ENCODE data around the gene PPP6R3.

DNA sequence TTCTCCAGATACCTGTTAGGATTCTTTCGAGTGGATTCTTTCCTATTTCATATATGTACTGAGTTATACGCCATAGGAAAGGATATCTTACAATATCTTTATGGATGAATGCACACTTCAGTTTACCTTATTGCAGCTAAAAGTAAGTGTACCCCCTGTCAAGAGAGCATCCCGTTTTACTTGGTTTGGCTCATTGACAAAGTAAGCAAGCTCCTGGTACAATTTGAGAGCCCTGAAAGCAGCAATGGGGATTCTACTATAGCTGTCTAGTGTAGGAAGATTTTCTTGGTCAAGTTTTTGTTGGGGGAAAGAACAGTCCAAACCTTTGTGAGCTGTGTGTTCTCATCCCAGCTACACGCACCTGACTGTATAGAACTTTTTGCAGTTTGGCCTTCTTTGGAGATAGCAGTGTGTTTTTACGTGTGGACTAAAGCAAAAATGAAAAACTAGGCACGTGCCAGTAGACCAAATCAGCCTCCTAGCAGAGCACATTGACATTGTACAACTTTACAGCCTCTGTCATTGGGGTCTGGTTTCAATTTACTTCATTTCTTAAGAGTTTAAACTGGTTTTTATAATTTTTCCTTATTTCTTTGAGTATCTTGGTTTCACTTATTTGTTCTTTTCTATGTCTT, 44.0 kb downstream of the PPP6R3 start:
- TF ChIP-seq, protein P1, sequence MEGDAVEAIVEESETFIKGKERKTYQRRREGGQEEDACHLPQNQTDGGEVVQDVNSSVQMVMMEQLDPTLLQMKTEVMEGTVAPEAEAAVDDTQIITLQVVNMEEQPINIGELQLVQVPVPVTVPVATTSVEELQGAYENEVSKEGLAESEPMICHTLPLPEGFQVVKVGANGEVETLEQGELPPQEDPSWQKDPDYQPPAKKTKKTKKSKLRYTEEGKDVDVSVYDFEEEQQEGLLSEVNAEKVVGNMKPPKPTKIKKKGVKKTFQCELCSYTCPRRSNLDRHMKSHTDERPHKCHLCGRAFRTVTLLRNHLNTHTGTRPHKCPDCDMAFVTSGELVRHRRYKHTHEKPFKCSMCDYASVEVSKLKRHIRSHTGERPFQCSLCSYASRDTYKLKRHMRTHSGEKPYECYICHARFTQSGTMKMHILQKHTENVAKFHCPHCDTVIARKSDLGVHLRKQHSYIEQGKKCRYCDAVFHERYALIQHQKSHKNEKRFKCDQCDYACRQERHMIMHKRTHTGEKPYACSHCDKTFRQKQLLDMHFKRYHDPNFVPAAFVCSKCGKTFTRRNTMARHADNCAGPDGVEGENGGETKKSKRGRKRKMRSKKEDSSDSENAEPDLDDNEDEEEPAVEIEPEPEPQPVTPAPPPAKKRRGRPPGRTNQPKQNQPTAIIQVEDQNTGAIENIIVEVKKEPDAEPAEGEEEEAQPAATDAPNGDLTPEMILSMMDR (conservative IDR thresholded peaks at IDR 0.05 in 1 of 2, IDR thresholded peaks at IDR 0.05 in 1 of 2; ENCODE audit: extremely low read depth in 1 of 2, insufficient read depth in 1 of 2, low read depth in 1 of 2, low read length in 2 of 2) = no peak
- no peak for TF ChIP-seq EZH2 (IDR thresholded peaks at IDR 0.05; ENCODE audit: borderline replicate concordance, low read length)
